ENCODE results near the gene EOLA1. TPM values are rescaled to one million over a fixed set of nuclear protein-coding genes. Genes with fewer than 3 reads are reported as not detected.
A peak's percentile ranks its signal among the peaks of the same experiment; 100 is the strongest.
"Not testable (repeated sequence)": the region's sequence is repeated elsewhere in the genome, so short reads cannot be mapped to it uniquely, and the experiment has no call there.

The EOLA1 gene
- total RNA-seq, 1 donor from 2014 or later = 23.1 TPM

DNA sequence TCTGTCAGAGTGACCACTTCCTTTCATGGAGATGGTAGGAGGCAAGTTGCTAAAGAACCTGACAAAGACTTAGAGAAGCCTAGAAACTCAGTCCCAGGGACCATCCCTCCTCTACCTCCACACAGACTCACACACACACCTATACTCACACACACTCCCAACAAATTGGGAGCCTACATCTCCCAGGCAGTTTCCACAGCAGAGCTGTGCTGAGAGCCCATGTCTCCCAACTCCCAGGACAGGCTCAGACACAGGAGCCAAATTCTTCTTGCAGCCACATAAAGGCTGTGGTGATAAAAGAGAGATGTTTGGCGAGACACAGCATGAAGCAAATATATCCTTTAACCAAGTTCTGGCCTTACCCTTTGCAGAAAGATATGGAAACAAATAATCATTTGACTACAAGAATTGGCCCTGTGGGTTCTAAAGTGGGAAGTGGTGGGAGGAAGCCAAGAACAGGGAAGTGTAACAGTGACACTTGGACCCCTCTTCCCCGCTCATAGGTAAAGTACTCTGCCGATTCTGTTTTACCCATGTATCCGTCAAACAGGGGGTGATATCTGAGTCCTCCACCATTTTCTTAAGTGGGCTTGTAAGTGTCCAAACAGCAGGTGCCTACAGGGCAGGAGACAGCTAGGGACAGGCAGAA, 24.7 kb upstream of the EOLA1 start:
- no peak for DNase-seq

DNA sequence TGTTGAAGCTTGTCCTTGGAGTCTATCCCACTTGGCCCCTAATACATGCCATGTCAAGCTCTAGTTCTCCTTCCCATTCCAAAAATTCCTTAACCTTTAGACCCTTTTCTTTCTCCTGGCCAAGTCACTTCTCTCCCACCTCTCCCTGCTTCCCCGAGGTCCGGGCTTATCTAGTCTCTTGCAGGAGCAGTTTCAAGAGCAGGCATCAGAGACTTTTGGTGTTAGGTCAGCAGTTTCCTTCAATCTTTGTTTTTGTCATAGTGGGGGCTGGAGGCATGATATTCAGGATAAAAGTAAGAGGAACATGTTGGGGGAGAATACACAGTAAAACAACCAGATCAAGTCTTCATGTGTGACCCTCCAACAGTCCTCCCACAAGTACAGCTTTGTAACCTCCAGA, 24.2 kb upstream of the EOLA1 start:
- no peak for DNase-seq

DNA sequence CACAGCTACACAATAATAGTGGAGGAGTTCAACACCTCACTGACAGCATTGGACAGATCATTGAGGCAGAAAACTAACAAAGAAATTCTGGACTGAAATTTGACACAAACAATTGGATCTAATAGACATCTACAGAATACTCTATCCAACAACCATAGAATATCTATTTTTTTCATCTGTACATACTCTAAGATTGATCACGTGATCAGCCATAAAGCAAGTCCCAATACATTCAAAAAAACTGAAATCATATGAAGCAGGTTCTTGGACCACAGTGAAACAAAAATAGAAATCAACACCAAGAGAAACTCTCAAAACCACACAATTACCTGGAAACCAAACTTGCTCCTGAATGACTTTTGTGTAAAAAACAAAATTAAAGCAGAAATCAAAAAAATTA, 23.5 kb upstream of the EOLA1 start:
- DNase-seq = no peak

DNA sequence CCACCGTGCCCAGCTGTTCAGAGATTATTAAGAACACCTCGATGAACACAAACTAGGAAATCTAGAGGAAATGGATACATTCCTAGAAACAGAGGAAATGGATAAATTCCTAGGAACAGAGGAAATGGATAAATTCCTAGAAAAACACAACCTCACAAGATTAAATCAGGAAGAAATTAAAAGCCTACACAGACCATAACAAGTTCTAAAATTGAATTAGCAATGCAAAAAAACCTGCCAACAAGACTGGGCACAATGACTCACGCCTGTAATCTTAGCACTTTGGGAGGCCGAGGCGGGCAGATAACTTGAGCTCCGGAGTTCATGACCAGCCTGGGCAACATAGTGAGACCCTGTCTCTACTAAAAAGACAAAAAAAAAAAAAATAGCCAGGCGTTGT, 22.6 kb upstream of the EOLA1 start:
- peak; percentile 62 for DNase-seq

DNA sequence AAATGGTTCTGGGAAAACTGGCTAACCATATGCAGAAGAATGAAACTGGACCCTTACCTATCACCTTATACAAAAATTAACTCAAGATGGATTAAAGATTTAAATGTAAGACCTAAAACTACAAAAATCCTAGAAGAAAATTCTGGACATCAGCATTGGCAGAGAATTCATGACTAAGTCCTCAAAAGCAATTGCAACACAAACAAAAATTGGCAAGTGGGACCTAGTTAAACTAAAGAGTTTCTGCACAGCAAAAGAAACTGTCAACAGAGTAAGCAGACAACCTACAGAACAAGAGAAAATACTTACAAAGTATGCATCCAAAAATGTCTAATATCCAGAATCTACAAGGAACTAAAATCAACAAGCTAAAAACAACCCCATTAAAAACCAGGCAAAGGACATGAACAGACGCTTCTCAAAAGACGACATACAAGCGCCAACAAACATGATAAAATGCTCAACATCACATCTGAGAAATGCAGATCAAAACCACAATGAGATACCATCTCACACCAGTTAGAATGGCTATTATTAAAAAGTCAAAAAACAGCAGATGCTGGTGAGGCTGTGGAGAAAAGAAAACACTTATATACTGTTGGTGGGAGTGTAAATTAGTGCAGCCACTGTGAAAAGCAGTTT, 20.1 kb upstream of the EOLA1 start:
- not testable (repeated sequence) for DNase-seq

DNA sequence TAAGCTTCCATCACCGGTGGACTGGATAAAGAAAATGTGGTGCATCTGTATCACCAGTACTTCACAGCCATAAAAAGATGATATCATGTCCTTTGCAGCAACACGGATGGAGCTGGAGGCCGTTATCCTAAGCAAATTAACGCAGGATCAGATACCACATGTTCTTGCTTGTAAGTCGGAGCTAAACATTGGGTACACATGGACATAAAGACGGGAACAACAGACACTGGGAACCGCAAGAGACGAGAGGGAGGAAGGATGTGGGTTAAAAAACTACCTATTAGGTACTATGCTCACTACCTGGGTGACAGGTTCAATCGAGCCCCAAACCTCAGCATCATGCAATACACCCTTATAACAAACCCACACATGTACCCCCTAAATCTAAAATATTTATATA, 19.4 kb upstream of the EOLA1 start:
- no peak for DNase-seq

DNA sequence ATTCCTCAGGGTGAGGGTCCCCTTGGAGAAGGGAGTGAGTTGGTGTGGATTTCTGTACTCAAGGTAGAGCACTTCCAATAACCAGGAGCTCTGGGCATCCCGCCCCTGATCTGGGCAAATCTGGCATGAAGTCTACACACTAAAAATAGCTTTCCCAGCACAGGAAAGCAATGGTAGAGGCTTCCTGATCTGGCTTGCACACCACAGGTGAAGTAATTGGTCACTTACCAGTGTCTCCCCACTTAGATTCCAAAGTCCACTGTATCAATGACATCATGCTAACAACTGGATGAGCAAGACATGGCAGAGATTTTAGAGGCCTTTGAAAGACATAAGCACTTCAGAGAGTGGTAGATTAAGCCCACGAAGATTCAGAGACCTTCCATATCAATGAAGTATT, 17.9 kb upstream of the EOLA1 start:
- DNase-seq = no peak

DNA sequence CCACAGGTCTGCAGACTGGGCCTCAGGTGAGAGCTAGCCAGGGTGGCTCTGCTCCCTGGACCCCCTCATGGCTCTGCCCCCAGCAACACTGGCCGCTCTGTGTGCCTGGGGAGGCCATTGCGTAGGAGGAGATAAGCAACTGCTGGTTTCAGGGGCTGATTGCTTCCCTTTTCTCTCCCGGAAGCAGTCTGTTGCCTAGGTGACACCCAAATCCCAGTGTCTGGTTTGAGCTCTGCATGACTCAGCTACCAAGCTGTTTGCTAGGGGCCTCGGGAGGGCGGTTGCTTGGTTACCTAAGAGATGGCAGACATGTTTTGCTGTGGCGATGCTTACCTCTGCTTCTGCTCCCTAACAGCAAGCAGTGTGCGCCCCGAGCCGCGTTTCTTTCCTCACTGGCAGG, 15.4 kb upstream of the EOLA1 start:
- DNase-seq = peak; percentile 63

DNA sequence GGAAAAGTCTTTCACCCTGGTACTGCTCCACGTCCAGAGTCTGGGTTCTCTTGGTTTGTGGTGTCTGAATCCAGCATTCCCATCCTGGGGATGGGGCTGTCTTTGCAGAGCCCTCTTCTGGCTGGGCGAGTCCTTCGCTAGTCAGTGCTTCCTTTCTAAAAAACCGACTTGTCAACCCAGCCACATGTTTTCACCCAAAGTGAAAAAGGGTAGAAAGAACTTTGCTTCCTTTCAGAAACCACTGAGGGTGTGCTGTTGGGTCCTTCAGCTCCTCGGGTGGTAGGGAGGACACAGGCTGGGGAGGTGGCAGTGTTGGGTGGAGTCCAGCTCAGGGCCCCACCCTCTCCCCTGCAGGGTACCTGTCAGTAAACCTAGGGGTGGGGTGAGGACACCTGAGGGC, 14.9 kb upstream of the EOLA1 start:
- DNase-seq = not testable (repeated sequence)

DNA sequence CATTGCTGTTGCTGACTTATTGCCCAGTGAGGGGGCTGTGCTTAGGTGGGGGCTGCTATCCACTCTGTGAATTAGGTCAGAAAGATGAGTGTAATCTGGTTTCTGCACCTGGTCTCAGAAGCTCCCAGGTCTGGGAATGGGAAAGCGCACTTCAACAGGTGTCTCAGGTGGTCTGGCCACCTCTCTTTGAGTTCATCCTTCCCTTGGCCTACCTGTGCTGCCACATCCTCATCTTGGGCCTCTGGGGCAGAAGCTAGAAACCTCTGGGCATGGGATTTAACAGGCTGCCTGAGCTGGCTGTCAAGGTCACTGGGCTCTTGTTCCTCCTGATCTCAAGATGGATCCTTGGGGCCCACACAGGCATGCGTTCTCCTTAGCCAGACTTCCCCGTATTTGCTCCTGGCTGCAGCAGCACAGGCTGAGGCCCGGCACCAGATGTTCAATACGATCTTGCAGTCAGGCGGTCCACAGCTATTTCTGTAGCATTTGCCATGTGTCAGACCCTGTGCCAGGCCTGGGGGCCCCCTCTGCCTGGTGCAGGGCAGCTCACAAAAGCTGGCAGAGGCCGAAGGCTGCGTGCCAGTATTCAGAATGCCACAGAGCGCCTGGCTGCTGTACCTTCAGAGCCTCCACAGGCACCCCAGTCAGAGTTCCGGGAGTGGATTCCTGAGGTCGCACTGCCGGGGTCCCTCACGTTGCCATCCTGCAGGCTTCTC, 14.3 kb upstream of the EOLA1 start:
- DNase-seq = not testable (repeated sequence)

DNA sequence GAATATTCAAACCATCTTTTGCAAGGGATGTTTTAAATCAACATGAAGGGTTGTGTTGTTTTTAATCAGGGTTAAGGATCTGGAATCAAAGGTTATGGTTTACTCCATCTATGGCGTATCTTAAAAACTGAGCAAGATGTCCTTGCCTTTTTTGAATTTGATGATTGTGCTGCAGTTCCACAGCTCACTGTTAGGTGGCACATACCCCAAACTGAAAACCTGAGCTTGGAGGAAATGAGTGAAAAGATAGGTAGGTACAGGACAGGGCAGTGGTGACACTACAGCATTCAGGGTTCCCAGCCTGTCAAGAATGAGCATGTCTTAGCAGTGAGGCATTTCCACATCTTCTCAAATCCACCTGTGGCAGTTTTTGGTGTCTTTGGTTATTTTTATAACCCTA, 13.1 kb upstream of the EOLA1 start:
- peak; percentile 51 for DNase-seq

DNA sequence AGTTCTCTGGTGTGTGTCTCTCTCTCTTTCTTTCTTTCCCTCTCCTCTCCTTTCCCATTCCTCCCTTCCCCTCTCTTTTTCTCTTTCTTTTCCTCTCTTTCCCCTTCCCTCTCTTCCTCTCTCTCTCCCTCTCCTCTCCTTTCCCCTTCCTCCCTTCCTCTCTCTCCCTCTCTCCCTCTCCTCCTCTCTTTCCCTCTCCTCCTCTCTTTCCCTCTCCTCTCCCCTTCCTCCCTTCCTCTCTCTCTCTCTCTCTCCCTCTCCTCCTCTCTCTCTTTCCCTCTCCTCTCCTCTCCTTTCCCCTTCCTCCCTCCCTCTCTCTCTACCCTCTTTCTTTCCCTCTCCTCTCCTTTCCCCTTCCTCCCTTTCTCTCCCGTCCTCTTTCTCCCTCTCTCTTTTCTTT, 12.4 kb upstream of the EOLA1 start:
- no peak for DNase-seq

DNA sequence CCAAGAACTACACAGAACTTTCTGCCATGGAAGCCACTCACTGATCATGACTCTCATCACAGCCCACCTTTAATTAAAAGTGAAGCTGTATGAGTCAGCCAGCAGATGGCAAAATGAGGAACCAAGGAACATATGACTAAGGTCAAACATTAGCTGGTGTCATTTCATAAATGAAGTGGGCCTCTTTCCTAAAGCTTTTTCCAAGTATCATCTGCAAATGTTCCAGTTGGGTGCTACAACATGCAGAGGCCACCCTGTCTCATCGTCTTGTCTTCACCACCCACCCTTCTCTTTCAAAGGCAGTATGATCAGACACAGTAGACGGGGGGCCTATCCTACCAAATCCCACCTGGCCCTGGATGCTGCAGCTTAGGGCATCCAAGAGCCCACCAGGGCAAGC, 9.2 kb upstream of the EOLA1 start:
- no peak for DNase-seq

DNA sequence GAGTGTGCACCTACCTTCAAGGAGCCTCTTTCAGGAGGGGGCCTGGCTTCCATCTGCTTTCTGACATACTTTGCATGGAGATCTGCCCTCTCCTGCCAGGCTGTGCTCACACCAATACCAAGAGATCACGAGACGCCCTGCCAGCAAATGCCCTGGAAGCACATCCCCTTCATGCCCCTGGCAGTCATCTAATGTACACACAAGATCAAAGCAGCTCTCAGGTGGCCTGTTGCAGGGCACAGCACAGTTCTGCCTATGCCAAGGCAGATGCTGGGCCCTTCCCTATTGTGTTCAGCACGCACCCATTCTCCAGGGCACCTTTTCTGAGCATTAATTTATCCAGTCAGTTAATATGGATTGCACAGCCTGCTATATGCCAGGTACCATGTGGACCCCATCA, 7.9 kb upstream of the EOLA1 start:
- not testable (repeated sequence) for DNase-seq

DNA sequence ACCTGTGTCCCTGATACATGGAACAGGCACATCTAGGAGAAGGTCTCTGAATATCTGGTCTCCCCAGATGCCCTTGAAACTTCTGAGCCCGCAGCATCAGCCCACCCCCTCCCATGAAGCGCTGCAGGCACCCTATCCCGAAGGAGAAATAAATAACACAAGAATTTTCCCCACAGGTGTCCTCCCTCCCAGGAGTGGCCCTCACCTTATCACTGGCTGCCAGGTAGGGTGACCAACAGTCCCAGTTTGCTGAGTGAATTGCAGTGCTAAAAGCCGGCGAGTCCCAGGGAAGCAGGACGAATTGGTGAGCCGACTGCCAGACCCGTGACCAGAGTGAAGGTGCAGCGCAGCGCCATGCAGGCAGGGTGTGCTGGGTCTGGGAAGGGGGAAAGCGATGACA, 6.8 kb upstream of the EOLA1 start:
- DNase-seq = not testable (repeated sequence)

DNA sequence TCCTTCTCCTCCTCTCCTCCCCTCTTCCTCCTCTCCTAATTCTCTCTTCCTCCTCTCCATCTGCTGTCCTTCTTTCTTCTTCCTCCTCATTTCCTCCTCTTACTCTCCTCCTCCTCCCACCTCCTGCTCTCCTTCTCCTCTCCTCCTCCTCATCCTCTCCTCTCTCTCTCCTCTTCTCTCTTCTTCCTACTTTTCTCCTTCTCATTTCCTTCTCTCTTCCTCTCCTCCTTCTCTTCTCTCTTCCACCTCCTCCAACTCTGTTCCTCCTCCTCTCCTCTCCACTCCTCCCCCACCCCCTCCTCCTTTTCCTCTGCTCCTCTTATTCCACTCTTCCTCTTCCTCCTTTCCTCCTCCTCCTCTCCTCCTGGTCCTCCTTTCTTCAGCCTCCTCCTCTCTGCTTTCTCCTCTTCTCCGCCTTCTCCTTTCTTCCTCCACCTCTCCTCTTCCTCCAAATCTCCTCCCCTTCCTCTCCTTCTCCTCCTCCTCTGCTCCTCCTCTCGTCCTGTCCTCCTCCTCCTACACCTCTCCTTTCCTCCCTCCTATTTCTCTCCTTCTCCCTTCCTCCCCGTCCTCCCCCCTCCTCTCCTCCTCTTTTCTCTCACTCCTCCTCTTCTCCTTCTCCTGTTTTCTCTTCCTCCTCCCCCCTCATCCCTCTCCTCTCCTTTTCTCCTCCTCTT, 5.7 kb upstream of the EOLA1 start:
- DNase-seq = not testable (repeated sequence)

DNA sequence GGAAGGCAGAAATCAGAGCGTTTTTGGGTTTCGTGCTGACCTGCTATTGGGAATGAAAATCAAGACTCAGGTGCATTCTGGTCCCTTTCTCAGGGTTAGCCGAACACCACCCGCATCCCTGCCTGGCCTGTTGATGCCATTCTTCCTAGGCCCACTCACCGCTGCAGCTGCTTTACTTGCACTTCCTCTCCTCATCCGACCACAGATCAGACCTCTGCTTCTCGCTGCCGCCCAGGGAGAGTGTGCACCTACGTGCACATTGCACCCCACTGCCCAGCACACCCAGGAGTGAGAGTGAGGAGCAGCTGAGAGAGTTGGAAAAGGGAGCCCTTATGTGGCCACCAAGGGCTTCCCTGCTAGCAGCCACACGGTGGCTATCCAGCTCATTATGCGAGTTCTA, 3.3 kb upstream of the EOLA1 start:
- DNase-seq = not testable (repeated sequence)

DNA sequence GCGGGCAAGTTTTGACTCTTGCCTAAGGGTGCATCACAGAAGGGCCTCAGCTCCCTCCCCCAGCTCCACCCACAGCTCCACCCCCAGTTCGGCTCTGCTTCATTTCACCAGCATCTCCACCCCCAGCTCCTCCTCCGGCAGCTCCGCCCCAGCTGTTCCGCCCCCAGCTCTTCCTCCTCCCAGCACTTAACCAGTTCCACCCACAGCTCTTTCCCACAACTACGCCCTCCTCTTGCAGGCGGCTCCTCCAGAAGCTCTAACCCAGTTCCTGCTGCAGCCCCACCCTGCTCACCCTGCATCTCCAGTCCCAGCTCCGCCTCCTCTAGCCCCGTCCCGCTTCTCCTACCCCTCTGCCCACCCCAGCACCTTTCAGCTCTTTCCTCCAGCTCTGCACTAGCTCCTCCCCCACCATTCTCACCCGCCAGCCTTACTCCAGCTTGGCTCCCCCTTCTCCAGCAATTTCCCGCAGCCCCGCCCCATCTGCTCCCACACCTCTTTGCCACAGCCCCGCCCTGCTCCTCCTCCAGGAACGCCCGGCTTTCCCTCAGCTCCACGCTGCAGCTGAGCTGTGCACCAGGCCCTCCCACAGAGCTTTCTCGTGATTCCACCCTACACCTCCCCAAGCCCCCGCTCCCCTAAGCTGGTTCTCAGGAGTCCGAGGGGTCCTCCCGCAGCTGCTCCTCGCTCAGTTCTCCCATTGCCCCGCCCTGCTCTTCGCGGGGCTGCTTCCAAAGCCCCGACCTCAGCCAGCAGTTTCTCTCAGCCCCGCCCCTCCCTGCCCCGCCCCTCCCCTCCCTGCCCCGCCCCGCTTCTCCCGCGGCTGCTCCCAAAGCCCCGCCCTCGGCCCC, 1.3 kb upstream of the EOLA1 start:
- peak; percentile 93 for DNase-seq

DNA sequence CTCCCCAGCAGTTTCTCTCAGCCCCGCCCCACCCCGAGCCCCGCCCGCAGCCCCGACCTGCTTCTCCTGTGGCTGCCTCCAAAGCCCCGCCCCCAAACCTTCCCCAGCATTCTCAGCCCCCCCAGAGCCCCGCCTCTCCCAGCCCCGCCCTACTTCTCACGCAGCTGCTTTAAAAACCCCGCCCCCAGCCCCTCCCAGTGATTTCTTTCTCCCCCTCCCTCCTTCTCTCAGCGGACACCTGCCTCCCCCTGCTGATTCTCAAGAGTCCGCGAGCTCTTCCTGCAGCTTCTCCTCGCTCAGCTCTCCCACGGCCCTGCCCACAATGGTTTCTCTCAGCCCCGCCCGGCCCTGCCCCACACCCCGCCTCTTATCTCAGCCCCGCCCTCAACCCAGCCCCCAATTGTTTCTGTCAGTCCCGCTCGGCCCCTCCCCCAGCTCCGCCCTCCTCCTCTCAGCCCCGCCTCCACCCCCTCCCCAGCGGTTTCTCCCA, 636 bp upstream of the EOLA1 start:
- peak; percentile 90 for DNase-seq

DNA sequence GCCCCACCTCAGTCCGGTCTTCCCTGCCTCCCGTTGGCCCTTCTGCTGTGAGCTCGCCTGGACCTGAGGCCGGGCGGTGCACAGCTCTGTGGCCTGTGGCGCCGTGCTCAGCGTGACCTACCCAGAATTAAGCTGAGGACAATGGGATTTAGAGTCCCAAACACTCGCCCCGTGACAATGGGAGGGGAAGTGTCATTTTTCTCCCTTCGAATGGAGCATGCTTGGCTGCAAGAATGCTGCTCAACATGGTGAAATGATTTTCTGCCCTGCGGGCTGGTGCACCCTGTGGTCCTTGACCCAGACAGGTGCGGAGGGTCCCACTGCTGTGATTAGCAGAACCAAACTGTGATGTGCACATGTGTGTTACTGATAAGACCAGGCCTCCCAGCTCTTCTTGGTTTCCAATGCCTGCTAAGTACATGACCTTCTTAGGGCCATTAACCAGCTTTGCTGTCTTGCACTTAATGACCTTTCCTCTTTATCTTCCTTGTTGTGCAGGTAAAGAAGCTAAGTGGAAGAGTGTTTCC, 772 bp downstream of the EOLA1 start:
- peak; percentile 18 for DNase-seq

DNA sequence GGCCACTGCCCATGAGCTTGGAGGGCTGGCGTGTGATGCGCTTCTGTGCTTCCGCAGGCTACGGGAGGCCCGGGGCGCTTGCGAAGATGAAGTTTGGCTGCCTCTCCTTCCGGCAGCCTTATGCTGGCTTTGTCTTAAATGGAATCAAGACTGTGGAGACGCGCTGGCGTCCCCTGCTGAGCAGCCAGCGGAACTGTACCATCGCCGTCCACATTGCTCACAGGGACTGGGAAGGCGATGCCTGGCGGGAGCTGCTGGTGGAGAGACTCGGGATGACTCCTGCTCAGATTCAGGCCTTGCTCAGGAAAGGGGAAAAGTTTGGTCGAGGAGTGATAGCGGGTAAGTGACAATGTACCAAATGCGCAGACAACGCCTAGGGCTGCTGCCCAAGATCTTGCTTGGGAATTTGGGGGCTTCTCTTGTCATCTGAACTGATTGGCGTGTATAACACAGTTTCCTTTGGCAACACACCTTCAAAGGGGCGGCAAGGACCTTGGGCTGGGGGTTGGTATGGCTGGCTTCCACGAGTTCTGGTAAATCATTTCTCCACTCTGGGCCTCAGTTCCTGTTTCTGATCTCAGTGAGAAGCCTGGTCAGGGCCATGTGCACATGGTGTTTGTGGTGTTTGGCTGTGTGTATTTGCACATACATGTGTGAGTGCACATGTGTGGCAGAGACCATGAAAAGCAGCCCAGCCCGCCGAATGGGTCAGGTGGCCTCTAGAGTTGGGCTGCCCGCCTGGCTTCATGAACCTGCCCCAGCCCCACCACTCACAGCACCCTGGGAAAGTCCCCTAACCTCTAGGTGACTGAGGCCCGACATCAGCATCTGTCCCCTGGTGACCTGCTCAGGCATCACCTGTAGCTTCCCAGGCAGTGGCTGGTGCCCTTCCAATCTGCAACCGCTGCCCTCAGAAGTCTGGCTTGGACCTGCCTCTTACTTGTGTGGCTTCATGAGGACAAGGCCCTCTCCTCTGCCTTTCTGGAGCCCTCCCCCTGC, 5.0 kb downstream of the EOLA1 start:
- DNase-seq = peak; percentile 38

All from dermis blood vessel endothelial cell (primary cell).